A673 (cell line): ENCODE measurements around the gene SLC9A5.
A peak's percentile ranks its signal among the peaks of the same experiment; 100 is the strongest.

Experiments
- EZH2 ChIP-seq: fragments of 200-600 bp; sonication (generic); IDR thresholded peaks from 2 replicates; pipeline ENCODE4 v1.6.1; 2017; ENCODE audit warnings: borderline replicate concordance, low read depth, mild to moderate bottlenecking, mixed read lengths, antibody characterized with exemption, low read length; ENCODE audit not compliant: poor library complexity, severe bottlenecking
- TF ChIP-seq, protein P1 (sequence below): fragments of 300-800, 200-600 bp; sonication (generic); conservative IDR thresholded peaks from 2 replicates; pipeline ENCODE4 v1.5.1; 2017; ENCODE audit warnings: low read depth, mild to moderate bottlenecking, antibody characterized with exemption, low read length, moderate library complexity, mixed read lengths

DNA sequence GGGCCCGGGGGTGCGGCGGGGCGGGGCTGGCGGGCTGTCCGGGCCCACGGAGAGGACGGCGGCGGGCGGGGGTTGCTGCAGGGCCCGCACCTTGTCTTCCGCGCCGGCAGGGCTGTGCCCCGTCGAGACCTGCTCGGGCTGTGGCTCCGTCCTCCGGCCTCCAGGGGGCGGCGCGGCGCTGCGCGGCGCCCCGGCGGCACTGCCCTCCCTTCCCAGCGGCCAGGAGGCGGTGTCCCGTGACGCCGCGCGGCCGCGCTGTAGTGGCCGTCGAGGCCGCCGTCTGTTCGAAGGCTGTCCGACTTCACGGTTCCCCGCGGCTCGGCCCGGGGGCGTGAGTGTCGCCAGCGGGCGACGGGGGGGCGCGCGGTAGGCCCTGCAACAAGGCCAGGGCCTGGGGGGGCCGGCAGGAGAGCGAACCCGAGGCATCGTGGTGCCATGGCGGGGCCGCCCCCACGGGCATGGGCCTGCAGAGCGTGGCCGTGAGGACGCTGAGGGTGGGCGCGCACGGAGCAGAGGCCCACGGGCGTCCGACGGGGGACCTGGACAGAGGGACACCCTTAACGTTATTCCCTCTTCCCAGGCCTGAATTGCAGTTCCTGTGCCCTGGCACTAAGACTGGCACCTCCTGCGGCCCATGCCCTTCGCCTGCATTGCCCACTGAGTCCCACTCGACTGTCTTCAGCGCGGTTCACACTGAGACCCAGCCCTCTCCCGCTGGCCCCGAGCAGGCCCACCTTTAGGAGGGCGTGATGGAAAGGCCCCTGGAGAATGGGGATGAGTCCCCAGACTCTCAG, 30.7 kb downstream of the SLC9A5 start, which contains the start of gene PLEKHG4:
- no peak for TF ChIP-seq EZH2
- TF ChIP-seq, protein P1, sequence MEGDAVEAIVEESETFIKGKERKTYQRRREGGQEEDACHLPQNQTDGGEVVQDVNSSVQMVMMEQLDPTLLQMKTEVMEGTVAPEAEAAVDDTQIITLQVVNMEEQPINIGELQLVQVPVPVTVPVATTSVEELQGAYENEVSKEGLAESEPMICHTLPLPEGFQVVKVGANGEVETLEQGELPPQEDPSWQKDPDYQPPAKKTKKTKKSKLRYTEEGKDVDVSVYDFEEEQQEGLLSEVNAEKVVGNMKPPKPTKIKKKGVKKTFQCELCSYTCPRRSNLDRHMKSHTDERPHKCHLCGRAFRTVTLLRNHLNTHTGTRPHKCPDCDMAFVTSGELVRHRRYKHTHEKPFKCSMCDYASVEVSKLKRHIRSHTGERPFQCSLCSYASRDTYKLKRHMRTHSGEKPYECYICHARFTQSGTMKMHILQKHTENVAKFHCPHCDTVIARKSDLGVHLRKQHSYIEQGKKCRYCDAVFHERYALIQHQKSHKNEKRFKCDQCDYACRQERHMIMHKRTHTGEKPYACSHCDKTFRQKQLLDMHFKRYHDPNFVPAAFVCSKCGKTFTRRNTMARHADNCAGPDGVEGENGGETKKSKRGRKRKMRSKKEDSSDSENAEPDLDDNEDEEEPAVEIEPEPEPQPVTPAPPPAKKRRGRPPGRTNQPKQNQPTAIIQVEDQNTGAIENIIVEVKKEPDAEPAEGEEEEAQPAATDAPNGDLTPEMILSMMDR: peak; percentile 52
